ENCODE data around the gene MUC7.

The MUC7 gene

GRCh38 chr4:70515367-70516250 lies 43.6 kb downstream of the MUC7 start:
- no peak overlapping the region for H3K27ac Mint-ChIP-seq
- H3K4me1 Mint-ChIP-seq: no peaks in the 10 kb centered on the region
- H3K36me3 Mint-ChIP-seq: no peaks in the 10 kb centered on the region
- ATAC-seq (no peak), DNase-seq (ENCODE audit: low spot score in 2 of 2) (no peak)
- no peaks in the 10 kb centered on the region for H3K9me3 Mint-ChIP-seq
- H3K4me3 Mint-ChIP-seq: no peak overlapping the region

- no peak within 1 kb of the TSS for H3K4me3 Mint-ChIP-seq
- H3K36me3 Mint-ChIP-seq: no peaks in the 10 kb centered on the region
- ATAC-seq (no peak), DNase-seq (ENCODE audit: low spot score in 2 of 2) (no peak)
- no peak within 1 kb of the TSS for H3K27ac Mint-ChIP-seq
- H3K9me3 Mint-ChIP-seq: no peaks in the 10 kb centered on the region
- H3K4me1 Mint-ChIP-seq: no peaks in the 10 kb centered on the region
Observed at GRCh38 chr4:70518269-70518668, 46.3 kb downstream of the MUC7 start, which contains the start of gene AMTN. Gene AMTN, plus strand, starts transcription at chr4:70518569. Its CDS starts 209 bp downstream, at chr4:70518778.

- H3K27ac Mint-ChIP-seq: no peak overlapping the region
- no peaks in the 10 kb centered on the region for H3K9me3 Mint-ChIP-seq
- no peaks in the 10 kb centered on the region for H3K36me3 Mint-ChIP-seq
- ATAC-seq (no peak), DNase-seq (ENCODE audit: low spot score in 2 of 2) (no peak)
- H3K4me3 Mint-ChIP-seq: no peak overlapping the region
- no peaks in the 10 kb centered on the region for H3K4me1 Mint-ChIP-seq
Observed at GRCh38 chr4:70518716-70519115, 46.7 kb downstream of the MUC7 start.

- no peak overlapping the region for H3K27ac Mint-ChIP-seq
- no peaks in the 10 kb centered on the region for H3K36me3 Mint-ChIP-seq
- H3K4me3 Mint-ChIP-seq: no peak overlapping the region
- ATAC-seq (no peak), DNase-seq (ENCODE audit: low spot score in 2 of 2) (no peak)
- H3K9me3 Mint-ChIP-seq: no peaks in the 10 kb centered on the region
- no peaks in the 10 kb centered on the region for H3K4me1 Mint-ChIP-seq
Observed at GRCh38 chr4:70522626-70523025, 50.6 kb downstream of the MUC7 start.

GRCh38 chr4:70530997-70531396 lies 59.0 kb downstream of the MUC7 start:
- no peak for DNase-seq (ENCODE audit: low spot score in 2 of 2)
- H3K4me3 Mint-ChIP-seq: no peak overlapping the region
- no peaks in the 10 kb centered on the region for H3K36me3 Mint-ChIP-seq
- no peak overlapping the region for H3K27ac Mint-ChIP-seq
- no peaks in the 10 kb centered on the region for H3K9me3 Mint-ChIP-seq
- ATAC-seq: no peak
- no peaks in the 10 kb centered on the region for H3K4me1 Mint-ChIP-seq

DNA sequence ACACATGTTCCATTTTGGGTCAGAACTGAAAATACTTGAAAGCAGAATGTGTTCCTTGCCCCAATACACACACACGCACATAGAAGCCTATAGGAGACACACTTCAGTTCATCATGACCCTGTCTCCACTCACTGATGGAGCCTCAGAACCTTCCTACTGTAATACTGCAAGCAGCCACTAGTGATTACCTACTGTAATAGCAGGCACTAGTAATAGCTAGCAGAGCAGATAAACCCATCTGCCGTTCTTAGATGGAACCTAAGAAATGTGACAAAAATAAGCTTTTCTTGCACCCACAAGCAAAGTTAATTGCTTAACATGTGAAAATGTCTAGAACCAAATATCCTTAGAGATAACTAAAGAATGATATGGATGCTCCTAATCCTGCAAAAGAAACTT lies 60.0 kb downstream of the MUC7 start:
- Mint-ChIP-seq H3K4me1 (no peaks in the 10 kb centered on the region), H3K27ac (no peak overlapping the region), H3K36me3 (no peaks in the 10 kb centered on the region), H3K4me3 (no peak overlapping the region), H3K9me3 (no peaks in the 10 kb centered on the region)
- no peak for ATAC-seq
- DNase-seq (ENCODE audit: low spot score in 2 of 2): no peak

Data from stimulated activated effector memory CD8-positive, alpha-beta T cell treated with anti-CD3 and anti-CD28 coated beads, Interleukin-12 subunit alpha, Interleukin-12 subunit beta, amount 100 ng/mL, for 72 hours (primary cell).